Right forelimb (tissue), 1 donor: ENCODE data around the gene RICTOR.

ENCODE experiments used
- DNase-seq: peaks from one replicate; pipeline ENCODE4 v3.0.0-alpha.2; 2018

Gene RICTOR, protein sequence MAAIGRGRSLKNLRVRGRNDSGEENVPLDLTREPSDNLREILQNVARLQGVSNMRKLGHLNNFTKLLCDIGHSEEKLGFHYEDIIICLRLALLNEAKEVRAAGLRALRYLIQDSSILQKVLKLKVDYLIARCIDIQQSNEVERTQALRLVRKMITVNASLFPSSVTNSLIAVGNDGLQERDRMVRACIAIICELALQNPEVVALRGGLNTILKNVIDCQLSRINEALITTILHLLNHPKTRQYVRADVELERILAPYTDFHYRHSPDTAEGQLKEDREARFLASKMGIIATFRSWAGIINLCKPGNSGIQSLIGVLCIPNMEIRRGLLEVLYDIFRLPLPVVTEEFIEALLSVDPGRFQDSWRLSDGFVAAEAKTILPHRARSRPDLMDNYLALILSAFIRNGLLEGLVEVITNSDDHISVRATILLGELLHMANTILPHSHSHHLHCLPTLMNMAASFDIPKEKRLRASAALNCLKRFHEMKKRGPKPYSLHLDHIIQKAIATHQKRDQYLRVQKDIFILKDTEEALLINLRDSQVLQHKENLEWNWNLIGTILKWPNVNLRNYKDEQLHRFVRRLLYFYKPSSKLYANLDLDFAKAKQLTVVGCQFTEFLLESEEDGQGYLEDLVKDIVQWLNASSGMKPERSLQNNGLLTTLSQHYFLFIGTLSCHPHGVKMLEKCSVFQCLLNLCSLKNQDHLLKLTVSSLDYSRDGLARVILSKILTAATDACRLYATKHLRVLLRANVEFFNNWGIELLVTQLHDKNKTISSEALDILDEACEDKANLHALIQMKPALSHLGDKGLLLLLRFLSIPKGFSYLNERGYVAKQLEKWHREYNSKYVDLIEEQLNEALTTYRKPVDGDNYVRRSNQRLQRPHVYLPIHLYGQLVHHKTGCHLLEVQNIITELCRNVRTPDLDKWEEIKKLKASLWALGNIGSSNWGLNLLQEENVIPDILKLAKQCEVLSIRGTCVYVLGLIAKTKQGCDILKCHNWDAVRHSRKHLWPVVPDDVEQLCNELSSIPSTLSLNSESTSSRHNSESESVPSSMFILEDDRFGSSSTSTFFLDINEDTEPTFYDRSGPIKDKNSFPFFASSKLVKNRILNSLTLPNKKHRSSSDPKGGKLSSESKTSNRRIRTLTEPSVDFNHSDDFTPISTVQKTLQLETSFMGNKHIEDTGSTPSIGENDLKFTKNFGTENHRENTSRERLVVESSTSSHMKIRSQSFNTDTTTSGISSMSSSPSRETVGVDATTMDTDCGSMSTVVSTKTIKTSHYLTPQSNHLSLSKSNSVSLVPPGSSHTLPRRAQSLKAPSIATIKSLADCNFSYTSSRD (N-terminal part only)

DNA sequence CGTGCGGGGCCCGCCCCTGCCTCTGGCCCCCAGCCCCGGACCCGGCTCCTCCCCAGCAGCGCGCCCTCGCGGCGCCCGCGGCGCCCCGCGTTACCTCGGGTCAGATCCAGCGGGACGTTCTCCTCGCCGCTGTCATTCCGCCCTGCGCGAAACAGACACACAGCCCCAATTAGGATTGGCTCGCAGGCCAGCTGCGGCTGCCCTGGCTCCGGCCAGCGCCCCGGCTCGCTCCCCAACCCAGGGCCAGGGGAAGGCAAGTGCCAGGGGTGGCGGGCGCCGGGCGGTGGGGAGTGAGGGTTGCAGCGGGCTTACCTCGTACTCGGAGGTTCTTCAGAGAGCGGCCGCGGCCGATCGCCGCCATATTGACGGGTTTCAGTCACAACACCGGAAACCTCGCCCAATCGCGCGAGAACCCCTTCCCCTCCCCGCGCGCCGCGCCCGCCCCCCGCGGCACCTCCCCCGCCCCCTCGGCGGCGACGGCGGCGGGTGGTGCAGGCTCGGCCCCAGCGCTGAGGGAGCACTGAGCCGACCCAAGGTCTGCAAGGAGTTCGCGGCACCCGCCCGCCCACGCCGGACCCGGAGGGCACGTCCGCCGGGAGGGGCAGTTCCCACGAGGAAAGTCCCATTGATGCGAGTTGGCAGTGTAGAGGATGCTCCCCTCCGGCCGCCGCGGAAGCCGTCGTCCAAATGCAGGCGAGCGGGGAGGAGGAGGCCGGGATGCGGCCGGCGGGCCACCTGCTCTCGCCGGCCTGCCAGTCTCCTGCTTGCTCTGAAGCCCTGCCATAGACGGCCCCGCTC, at the start of gene RICTOR:
Gene RICTOR (minus strand): TSS at position 383 of the 798 bp plus-strand sequence. CDS start 22 bp downstream, at position 361.
- peak; percentile 96 for DNase-seq

DNA sequence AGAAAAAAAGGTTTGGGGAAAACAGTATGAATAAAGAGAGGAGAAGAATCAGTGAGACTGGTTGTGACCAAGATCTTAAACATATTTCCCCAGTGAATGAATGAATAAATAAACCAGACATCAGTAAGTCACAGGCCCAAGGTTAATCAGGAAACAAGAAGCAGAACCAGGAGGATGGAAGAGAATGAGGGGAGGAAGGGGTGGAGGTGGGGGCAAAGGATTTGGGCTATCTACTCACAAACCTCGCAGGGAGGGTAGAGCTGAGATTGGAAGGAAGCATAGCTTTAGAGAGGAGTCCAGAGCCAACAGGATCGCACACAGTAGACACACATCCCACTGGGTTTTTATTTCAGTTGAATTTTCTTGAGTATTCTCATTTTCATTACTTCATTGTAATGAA, 47.7 kb upstream of the RICTOR start:
- DNase-seq, result no peak

DNA sequence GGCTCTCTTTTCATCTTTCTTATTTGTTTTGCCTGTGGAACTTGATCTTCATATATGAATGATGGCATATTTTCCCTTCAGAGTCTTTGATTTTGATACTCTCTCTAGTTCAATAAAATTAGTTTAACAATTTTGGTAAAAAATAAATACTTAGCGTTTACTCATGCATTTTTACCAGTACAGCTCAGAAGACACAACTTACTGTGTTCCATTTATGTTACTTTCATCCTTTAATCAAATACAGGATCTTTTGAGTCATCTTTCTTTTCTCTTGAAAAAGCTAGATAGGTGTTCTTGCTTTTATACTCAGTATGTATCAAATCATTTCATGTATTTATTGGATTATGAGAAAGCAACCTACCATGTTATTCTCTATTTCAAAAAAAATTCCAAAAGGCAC, 47.1 kb upstream of the RICTOR start:
- no peak for DNase-seq

DNA sequence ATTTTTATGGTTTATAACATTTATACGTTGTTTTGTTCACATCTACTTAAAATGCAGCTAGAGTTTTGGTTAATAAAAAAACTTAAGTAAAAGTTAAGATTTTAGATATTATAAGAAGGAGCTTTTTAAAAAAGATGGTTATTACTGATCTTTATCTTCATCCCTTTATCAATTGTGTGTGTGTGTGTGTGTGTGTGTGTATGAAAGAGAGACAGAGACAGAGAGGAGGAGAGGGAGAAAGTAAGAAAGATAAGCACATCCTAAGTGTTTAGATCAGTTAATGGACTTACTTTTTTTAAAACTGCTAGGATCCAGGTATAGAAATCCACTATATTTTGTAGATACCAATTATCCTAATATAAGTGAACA, 45.8 kb upstream of the RICTOR start:
- no peak for DNase-seq

DNA sequence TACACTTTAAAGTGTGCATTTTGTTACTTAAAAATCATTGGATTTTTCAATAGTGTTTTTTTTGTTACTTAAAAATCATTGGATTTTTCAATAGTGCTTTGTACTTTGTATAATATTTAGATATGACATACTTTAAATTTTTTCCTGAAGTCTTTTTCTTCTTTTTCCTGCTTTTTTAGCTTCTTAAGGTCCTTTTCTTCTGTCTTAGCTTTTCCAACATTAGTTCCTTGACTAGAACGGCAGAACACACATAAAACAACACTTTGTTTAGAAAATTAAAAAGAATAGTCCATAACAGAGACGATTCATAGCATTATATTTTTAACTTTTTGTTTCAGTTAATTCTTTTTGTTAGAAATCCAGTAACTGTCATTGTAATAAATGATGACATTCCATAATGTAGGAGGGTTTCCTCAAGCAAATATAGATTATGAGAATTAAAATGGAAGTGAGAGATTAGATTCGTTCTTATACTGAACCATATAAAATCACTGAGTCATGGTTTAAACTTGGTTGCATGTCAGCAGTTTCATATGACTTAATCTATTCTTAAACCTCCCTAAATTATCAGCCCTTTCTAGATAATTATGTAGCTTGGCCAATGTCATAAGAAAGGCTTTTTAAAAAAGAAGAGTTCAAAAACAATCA, 45.3 kb upstream of the RICTOR start:
- no peak for DNase-seq

DNA sequence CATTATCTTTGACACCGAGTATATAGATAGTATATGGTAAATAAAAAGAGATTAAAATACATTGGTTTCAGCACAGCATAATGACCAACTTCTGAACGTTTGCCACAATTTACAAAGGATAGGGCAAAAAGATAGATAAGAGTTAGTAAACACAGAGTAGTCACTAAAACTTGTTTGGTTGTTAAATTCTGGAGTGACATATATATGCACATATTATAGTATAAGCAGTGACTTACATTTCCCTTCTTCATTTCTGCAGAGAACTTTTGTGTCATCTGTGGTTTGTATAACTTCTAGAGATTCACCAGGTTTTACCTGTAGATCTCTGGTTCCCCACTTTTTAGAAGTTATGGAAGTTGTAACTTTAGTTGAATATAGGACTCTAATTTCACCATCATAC, 44.4 kb upstream of the RICTOR start:
- no peak for DNase-seq

DNA sequence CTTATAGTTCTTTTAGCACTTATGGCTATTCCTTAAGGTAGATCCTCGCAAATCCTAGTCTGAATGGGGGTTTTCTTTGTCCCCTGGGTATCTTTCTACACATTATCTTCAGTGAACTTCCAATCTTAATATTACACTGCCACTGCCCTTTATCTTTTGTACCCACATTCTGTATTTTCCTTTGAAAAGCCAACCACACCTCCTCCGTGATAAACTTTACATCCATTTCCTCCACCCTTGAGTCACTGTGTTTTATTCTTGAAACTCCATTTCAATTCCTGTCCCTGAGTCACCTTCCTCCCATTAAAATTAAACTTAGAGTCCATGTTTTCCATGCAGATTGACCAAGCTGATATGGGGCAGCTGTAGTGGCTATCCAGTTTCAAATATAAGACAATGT, 43.2 kb upstream of the RICTOR start:
- DNase-seq, result no peak

DNA sequence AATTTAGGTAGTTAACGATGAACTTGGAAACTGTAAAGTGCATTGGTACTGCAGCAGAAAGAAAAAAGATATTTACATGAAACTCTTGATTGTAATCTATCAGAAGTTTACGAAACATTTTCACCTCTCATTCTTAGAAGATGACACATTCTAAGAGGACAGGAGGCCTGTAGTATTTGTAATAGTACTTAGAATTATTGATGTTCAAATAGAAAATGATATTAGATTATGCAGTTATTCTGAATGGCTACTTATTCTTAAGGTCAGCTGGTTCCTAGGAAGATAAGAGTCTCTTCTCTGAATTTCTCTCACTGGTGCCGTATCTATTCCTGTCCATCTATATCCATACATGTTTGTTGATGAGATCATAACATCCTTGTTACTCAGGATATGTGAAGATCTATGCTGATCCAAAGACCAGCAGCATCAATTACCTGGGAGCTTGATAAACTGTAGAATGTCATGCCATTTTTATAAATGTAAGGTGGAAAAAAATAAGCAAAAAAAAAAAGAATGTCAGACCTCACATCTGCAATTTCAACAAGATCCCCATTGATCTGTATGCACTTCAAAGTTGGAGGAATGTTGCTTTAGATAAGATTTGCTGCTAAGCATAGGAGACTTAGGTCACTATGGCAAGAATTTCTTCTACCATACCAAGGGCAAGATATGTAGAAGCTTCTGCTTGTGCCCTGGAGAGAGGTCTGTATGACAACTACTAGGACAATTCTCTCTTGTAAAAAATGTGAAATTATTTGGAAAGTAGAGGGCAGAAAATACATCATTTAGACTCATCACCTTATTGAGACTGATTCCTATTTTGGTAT, 42.4 kb upstream of the RICTOR start:
- DNase-seq, result no peak

DNA sequence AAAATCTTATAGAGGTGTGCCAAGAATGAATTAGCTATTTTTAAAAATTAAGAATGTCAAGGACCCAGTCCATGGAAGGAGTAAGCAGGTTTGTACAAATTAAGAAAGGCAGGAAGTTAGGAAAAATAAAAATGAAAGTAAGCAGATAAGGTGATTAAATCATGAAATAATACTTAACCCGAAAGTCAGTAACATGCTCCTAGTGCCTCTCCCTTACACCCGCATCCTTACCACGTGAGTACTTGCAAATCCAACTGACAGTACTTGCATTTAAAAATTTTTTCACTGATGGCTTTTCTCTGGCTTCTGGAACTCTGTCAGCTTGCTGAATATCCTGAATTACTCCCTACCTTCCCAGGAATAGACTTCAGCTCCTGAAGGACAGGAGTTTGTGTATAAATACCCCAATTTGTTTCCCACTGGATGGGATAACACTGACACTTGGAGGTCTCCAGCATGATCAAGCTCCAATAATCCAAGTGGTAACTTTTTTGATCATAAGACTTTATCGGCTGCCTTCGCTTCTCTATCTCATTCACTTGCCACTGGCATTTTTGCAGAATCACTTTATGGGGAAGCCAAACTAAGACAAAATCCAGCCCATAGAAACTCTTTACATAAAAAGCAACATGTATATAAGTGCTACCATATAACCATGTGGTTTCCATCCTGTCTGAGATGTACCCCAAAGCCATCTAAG, 41.6 kb upstream of the RICTOR start:
- DNase-seq, result no peak

DNA sequence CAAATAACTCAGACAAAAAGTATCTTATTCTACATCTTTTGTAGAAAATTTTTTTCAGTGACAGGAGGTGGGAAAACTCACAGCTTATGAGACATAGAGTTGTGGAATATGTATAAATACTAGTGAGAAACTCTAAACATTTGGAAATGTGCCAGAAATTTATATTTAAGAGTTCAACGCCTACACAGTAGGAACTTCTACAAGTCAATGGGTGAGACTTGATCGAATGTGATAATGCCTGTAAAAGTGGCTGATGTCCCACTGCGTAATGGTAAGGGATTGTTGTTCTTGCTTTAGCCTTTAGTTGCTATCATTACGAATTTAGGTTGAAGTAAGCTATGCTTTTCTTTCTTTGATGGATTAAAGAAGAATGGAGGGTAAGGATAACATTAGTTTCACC, 40.0 kb upstream of the RICTOR start:
- no peak for DNase-seq

DNA sequence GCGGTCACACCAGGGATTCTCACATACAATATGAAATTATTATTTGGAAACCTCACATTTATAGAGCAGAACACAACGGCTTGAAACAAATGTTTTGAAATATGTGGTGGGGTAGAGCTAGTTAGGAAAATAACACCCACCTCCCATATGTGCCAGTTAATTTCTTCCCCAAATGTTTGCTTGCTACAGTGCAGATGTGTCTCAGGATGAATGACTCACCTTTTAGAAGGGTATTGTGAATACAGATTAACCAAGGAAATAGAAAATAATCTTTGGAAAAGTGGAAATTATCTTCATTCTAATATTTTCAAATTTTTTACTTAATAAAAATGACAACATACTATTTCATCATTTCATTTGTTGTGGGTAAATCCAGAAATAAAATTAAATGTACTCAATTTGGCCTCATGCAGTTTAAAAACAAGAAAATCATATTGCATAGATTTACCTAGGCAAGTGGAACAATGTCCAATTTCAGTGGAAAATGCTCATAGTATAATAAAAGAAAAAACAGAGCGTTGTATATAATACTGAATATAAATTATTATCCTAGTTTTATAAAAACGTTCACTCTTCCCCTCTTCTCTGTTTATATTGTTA, 39.3 kb upstream of the RICTOR start:
- no peak for DNase-seq

DNA sequence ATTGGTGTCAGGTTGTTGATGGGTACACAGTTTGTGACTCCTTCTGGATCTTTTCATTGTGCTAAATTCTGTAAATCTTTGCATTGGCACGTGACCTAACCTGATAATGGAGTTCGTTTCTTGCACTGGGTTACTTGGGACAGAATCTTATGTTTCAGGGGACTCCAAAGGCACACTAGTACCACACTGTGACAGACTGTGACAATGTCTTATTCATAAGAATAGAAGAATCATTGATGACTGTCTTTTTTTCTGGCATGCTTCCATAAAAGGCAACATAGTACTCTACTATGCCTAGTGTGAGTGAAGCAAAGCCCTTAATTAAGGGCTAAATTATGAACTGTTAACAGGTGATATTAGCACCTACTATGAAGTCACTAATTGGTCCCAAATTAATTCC, 35.4 kb upstream of the RICTOR start:
- no peak for DNase-seq

DNA sequence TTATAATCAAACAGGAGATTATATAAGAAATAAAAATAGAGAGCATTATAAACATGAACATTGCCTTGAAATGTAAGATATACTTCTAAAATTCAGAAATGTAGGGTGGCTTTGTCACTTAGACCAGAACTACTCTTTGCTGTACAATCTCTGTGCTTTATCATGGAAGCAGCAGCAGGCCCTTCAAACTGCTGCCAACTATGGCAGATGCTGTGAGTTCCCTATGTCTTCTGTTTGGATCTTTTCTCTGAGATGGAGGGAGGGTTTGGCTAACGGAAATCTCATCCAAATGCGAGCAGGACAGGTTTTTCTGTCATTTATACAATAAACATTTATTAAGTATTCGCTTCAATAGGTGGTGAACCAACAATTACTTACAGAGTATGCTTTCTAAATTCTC, 34.8 kb upstream of the RICTOR start:
- no peak for DNase-seq

DNA sequence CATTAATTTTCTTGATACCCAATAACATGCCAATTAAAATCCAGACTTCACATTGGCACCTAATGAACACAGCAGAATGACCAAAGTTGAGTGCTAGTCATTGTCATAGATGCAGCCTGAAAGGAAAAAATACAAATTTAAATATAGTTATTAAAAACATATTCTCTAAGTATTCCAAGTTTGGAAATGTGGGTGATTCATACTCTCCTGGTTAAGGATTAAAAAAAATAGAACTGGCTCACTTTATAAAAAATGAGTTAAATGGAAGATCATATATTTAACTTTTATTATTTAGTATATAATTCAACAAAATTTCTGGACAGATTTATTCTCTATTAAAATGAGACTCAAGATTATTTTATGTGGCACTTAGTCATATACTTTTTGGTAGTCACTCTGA, 33.2 kb upstream of the RICTOR start:
- no peak for DNase-seq

DNA sequence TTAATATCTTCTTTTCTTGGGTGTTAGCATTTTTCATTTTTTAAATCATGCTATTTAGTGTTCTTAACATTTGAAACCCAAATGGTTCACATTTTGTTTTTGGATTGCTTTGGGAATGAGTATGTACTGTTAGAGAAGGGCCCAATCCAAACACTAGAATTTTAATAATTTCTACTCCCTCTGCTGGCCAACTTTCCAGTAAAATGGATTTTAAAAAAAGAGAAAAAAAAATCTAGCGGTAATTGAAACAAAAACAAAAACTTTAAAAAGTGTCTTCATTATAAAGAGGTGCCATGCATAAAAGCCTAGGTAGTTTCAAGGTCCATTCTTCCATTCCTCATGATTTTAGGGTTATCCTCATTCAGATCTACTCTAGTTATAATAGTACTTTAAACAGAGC, 32.1 kb upstream of the RICTOR start:
- DNase-seq, result no peak

DNA sequence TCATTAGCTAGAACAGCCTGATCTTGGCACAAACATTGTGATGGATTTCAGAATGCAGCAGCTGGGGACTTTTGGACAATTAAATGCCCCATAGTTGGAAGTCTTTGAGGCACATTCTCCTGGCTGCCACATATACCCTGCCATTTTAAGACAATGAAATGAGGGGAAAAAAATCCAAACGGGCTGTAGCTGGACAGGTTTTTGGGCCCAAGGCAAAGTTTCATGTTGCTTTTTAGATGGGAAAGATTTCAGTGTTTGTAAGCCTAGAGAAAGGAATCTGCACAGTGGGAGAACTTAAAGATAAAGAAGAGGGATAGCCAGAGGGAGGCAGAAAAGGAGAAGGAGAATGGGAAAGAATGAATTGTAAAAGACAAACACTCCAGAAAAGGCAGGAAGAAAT, 30.0 kb upstream of the RICTOR start:
- DNase-seq, result no peak

DNA sequence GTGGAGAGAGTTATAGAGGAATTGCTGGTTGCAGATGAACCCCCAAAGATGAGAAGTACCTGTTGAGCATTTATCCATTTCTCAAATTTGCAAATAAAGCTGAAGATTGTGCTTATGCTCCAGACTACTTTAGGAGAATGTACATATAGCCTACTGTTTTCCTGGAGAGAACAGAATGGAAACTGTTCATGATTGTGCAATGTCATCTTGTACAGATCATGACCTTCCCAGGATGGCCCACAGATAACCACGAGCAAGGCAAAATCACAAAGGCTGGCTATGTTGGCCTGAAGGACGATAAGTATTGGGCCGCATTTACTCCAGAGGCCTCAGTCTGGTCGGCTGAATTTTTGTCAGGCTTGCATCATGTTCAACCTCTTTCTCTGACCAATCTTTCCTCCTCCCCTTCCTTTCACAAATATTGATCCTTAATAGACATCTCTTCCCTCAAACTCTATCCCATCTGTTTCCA, 28.5 kb upstream of the RICTOR start:
- DNase-seq, result no peak

DNA sequence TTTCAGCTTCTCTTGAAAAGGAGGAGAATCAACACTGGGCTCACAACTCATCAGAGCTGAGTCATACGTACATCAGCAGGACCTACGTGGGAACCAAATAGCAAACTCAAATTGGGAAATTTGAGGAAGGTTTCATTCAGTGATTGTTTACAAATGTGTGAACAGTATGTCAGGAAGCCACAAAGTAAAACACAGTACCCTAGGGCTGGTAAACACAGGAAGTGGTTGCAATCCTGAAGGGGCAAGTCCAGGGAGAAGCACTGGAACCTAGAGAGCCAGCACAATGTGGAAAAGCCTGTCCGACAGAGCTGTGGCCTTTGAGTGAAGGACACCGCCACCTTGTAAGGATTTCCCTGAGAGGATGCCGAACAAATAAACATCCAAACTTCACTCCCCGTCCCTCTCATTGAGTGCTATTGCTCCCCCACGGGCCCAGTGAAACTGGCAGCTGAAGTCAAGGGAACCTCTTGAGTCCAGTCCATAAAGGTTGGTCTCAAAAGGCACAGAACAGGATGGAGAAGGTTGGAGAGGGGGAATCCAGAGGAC, 26.7 kb upstream of the RICTOR start:
- DNase-seq, result no peak

DNA sequence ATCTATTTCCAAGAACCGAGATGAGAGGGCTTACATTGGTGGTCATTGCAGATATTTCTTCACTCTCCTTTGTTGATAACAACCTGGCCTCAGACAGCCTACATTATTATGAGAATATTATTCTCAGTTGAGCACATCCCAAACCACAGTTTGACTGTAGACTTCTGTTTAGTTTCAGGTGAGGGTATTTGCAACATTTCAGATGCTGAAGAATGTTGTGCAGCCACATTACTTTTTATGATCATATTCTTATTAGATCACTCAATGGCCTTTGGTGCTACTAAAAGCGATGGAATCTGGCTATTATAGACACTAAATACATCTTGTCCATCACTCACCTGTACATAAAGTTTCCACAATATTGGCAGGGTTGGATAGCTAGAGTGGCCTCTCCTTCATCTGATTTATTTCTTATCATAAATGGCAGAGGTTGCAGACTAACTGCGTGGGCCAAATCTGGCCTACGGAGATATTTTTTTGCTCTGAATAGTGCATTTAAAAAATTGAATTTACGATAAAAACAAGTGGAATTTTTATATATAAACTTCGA, 26.2 kb upstream of the RICTOR start:
- DNase-seq, result no peak
